OCI-LY1 (cell line): Measurements from ENCODE around the gene OR52N4.

Experiments used
- EZH2 ChIP-seq: fragments of 200-600 bp; sonication (generic), shearing (Covaris generic); IDR thresholded peaks from 2 replicates; pipeline ENCODE4 v1.8.0; 2017; ENCODE audit warnings: borderline replicate concordance, mixed run types, mild to moderate bottlenecking, antibody characterized with exemption, low read length, moderate library complexity, mixed read lengths
- TF ChIP-seq, protein P1 (sequence below): fragments of 200-600 bp; sonication (generic), shearing (Covaris generic); IDR thresholded peaks from 2 replicates; pipeline ENCODE4 v1.5.1; 2017; ENCODE audit warnings: mild to moderate bottlenecking, antibody characterized with exemption, low read length, moderate library complexity, mixed read lengths

DNA sequence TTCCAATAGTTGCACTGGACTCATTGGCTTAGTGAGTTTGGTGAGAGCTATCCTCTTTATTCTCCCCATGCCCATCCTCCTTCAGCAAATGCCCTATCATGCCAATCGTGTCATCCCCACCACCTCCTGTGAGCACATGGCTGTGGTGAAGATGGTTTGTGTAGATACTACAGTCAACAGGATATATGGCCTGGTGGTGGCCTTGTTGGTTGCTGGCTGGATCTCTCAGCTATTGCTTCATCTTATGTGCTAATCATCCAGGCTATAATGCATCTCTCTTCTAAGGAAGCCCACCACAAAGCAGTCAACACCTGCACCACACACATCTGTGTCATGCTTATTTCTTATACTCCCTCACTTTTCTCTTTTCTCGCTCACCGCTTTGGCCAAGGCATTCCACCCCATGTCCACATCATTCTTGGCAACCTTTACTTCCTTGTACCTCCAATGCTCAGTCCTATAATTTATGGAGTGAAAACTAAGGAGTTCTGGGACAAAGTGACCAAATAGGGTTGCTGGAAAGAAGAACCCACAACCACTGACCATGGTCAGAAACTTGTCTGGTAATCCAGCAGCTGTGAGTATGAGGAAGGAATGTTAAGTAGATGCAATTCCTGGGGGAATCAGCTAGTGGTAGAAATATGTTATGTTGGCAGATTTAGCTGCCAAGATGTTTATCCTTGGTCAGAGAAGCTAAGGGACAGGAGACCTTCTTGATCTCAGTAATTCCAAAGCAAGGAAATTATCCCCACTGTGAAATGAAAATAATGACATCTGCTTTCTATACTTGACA lies 34.1 kb upstream of the OR52N4 start:
- TF ChIP-seq, protein P1, sequence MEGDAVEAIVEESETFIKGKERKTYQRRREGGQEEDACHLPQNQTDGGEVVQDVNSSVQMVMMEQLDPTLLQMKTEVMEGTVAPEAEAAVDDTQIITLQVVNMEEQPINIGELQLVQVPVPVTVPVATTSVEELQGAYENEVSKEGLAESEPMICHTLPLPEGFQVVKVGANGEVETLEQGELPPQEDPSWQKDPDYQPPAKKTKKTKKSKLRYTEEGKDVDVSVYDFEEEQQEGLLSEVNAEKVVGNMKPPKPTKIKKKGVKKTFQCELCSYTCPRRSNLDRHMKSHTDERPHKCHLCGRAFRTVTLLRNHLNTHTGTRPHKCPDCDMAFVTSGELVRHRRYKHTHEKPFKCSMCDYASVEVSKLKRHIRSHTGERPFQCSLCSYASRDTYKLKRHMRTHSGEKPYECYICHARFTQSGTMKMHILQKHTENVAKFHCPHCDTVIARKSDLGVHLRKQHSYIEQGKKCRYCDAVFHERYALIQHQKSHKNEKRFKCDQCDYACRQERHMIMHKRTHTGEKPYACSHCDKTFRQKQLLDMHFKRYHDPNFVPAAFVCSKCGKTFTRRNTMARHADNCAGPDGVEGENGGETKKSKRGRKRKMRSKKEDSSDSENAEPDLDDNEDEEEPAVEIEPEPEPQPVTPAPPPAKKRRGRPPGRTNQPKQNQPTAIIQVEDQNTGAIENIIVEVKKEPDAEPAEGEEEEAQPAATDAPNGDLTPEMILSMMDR, result no peak
- TF ChIP-seq EZH2, result no peak
